EH (cell line): Measurements from ENCODE around the gene MCMBP.
"Not testable (repeated sequence)": the region's sequence is repeated elsewhere in the genome, so short reads cannot be mapped to it uniquely, and the experiment has no call there.

ENCODE experiments used
- DNase-seq: peaks from one replicate; pipeline ENCODE4 v3.0.0-alpha.2; 2015; ENCODE audit warnings: low read depth

The MCMBP gene

GRCh38 chr10:119872860-119873681 is 428 bp upstream of the MCMBP start:
- DNase-seq: peak; percentile 86

GRCh38 chr10:119871881-119872609 is 598 bp downstream of the MCMBP start:
- peak; percentile 49 for DNase-seq

GRCh38 chr10:119869398-119869797 is 3.2 kb downstream of the MCMBP start:
- DNase-seq: not testable (repeated sequence)

- DNase-seq: no peak
Measured at GRCh38 chr10:119867317-119867716, 5.3 kb downstream of the MCMBP start.

- DNase-seq: no peak
Measured at GRCh38 chr10:119865699-119866240, 6.9 kb downstream of the MCMBP start.

- no peak for DNase-seq
Measured at GRCh38 chr10:119863951-119864565, 8.6 kb downstream of the MCMBP start.

GRCh38 chr10:119862524-119862923 is 10.1 kb downstream of the MCMBP start:
- DNase-seq: no peak

- no peak for DNase-seq
Measured at GRCh38 chr10:119860866-119861607, 11.6 kb downstream of the MCMBP start.

GRCh38 chr10:119859420-119860258 is 13.0 kb downstream of the MCMBP start:
- DNase-seq: peak; percentile 57

- no peak for DNase-seq
Measured at GRCh38 chr10:119858063-119858462, 14.6 kb downstream of the MCMBP start.

GRCh38 chr10:119853574-119853973 is 19.1 kb downstream of the MCMBP start:
- DNase-seq: no peak

GRCh38 chr10:119852822-119853221 is 19.8 kb downstream of the MCMBP start:
- no peak for DNase-seq

- no peak for DNase-seq
Measured at GRCh38 chr10:119852277-119852676, 20.4 kb downstream of the MCMBP start.

- peak; percentile 18 for DNase-seq
Measured at GRCh38 chr10:119849944-119850343, 22.7 kb downstream of the MCMBP start.

- peak; percentile 86 for DNase-seq
Measured at GRCh38 chr10:119849031-119849789, 23.4 kb downstream of the MCMBP start.

GRCh38 chr10:119845656-119846055 is 27.0 kb downstream of the MCMBP start:
- no peak for DNase-seq

GRCh38 chr10:119834188-119834587 is 38.5 kb downstream of the MCMBP start:
- peak; percentile 23 for DNase-seq

GRCh38 chr10:119832951-119833350 is 39.7 kb downstream of the MCMBP start:
- DNase-seq: no peak

- DNase-seq: no peak
Measured at GRCh38 chr10:119831656-119832055, 41.0 kb downstream of the MCMBP start.

- no peak for DNase-seq
Measured at GRCh38 chr10:119830851-119831250, 41.8 kb downstream of the MCMBP start.
